PFSK-1 (cell line): ENCODE results near the gene C1QC.

Experiments
- FOXP2 ChIP-seq: optimal IDR thresholded peaks from 2 replicates; pipeline ENCODE3; 2011; ENCODE audit warnings: borderline replicate concordance, control low read depth, inconsistent platforms; ENCODE audit not compliant: insufficient read depth; ENCODE audit errors: extremely low read length, extremely low read depth
- POLR2AphosphoS5 ChIP-seq: IDR thresholded peaks from 2 replicates; pipeline ENCODE4 v1.6.1; 2012; ENCODE audit warnings: low read depth, mild to moderate bottlenecking, control low read depth, low read length, moderate library complexity
- REST ChIP-seq, 2 experiments: IDR thresholded peaks; 2 replicates each; pipeline versions ENCODE4 v1.6.1 to v1.8.0; 2011 to 2012; ENCODE audit warnings: low read depth in 2 of 2, low read length in 2 of 2, control low read depth in 1 of 2, inconsistent platforms in 1 of 2, mild to moderate bottlenecking in 1 of 2, moderate library complexity in 1 of 2; ENCODE audit not compliant: insufficient read depth in 1 of 2
- SIN3A ChIP-seq: IDR thresholded peaks from 2 replicates; pipeline ENCODE4 v1.6.1; 2012; ENCODE audit warnings: mild to moderate bottlenecking, low read length, moderate library complexity, borderline replicate concordance; ENCODE audit not compliant: insufficient read depth
- TAF1 ChIP-seq: IDR thresholded peaks from 2 replicates; pipeline ENCODE4 v1.6.1; 2012; ENCODE audit warnings: low read length, control low read depth, borderline replicate concordance; ENCODE audit not compliant: insufficient read depth

The C1QC gene

GRCh38 chr1:22602060-22602740, 41.2 kb upstream of the C1QC start:
- TF ChIP-seq SIN3A (no peak), POLR2AphosphoS5 (no peak), REST (IDR thresholded peaks at IDR 0.05; ENCODE audit: insufficient read depth in 1 of 2, low read depth in 2 of 2, low read length in 2 of 2) (no peak), FOXP2 (no peak), TAF1 (no peak)

DNA sequence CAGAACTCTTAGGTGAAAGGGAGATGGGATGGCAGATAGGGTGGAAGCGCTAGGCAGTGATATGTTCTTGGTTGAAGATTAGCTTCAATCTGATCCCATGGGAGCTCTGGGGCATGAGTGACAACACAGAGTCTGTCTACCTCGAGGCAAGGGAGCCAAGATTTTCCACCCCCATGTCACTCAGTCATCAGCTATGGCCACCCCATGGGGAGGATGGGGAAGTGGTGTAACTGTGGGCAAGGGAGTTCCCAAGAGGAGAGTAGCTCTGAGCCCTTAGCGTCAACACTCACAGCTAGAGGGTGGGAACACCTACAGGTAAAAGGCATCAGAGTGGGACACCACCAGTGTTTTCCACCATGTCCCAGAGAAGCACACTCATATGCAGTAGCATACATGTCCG, 37.3 kb upstream of the C1QC start:
- TF ChIP-seq TAF1: no peak
- no peak for TF ChIP-seq POLR2AphosphoS5
- no peak for TF ChIP-seq REST (IDR thresholded peaks at IDR 0.05; ENCODE audit: insufficient read depth in 1 of 2, low read depth in 2 of 2, low read length in 2 of 2)
- no peak for TF ChIP-seq SIN3A
- no peak for TF ChIP-seq FOXP2

- TF ChIP-seq SIN3A: no peak
- no peak for TF ChIP-seq FOXP2
- TF ChIP-seq POLR2AphosphoS5: no peak
- TF ChIP-seq REST (IDR thresholded peaks at IDR 0.05; ENCODE audit: insufficient read depth in 1 of 2, low read depth in 2 of 2, low read length in 2 of 2): peak; percentile 87 to 92
Measured at GRCh38 chr1:22607154-22607553, 36.3 kb upstream of the C1QC start.

GRCh38 chr1:22608361-22608760, 35.1 kb upstream of the C1QC start:
- TF ChIP-seq FOXP2 (no peak), SIN3A (no peak), TAF1 (no peak), POLR2AphosphoS5 (no peak), REST (IDR thresholded peaks at IDR 0.05; ENCODE audit: insufficient read depth in 1 of 2, low read depth in 2 of 2, low read length in 2 of 2) (no peak)
